HG03280 (cell line): ENCODE results near the gene MAP4.

ENCODE experiments used
- ATAC-seq: cut with Tn5 transposase; IDR thresholded peaks from one replicate; pipeline ENCODE4 v1.9.1; 2021; ENCODE audit warnings: mild to moderate bottlenecking, moderate library complexity; ENCODE audit not compliant: unreplicated experiment

The MAP4 gene

GRCh38 chr3:47976135-47976732, 40.0 kb downstream of the MAP4 start:
- no peak for ATAC-seq

- ATAC-seq: no peak
These were observed 41.2 kb downstream of the MAP4 start for GRCh38 chr3:47974974-47975470.

GRCh38 chr3:47971081-47971480, 45.1 kb downstream of the MAP4 start:
- no peak for ATAC-seq

GRCh38 chr3:47964740-47965139, 51.5 kb downstream of the MAP4 start:
- no peak for ATAC-seq

- ATAC-seq: no peak
These were observed 54.2 kb downstream of the MAP4 start for GRCh38 chr3:47961815-47962606.

- ATAC-seq: no peak
These were observed 55.2 kb downstream of the MAP4 start for GRCh38 chr3:47961036-47961435.

GRCh38 chr3:47956521-47956920, 59.7 kb downstream of the MAP4 start:
- ATAC-seq: no peak

- ATAC-seq: no peak
These were observed 61.6 kb downstream of the MAP4 start for GRCh38 chr3:47954567-47954966.

- ATAC-seq: no peak
These were observed 65.6 kb downstream of the MAP4 start for GRCh38 chr3:47950453-47951169.

- ATAC-seq: no peak
These were observed 66.2 kb downstream of the MAP4 start for GRCh38 chr3:47949979-47950378.

- ATAC-seq: no peak
These were observed 76.0 kb downstream of the MAP4 start for GRCh38 chr3:47940232-47940631.

- ATAC-seq: no peak
These were observed 83.8 kb downstream of the MAP4 start for GRCh38 chr3:47932421-47932820.

GRCh38 chr3:47930979-47931378, 85.2 kb downstream of the MAP4 start:
- ATAC-seq: no peak

- ATAC-seq: no peak
These were observed 99.5 kb downstream of the MAP4 start for GRCh38 chr3:47916696-47917095.

- no peak for ATAC-seq
These were observed 100.0 kb downstream of the MAP4 start for GRCh38 chr3:47916201-47916600.

- no peak for ATAC-seq
These were observed 104.2 kb downstream of the MAP4 start for GRCh38 chr3:47912006-47912504.

- ATAC-seq: no peak
These were observed 105.3 kb downstream of the MAP4 start for GRCh38 chr3:47910777-47911440.

GRCh38 chr3:47910233-47910632, 106.0 kb downstream of the MAP4 start:
- ATAC-seq: no peak

GRCh38 chr3:47909607-47910006, 106.6 kb downstream of the MAP4 start:
- ATAC-seq: no peak

- no peak for ATAC-seq
These were observed 107.5 kb downstream of the MAP4 start for GRCh38 chr3:47908744-47909143.

- ATAC-seq: no peak
These were observed 108.4 kb downstream of the MAP4 start for GRCh38 chr3:47907784-47908183.
